ENCODE measurements around the gene TRDN.

- TF ChIP-seq ZNF274 (IDR thresholded peaks at IDR 0.05; ENCODE audit: low read depth, low read length) (no peak), SUZ12 (IDR thresholded peaks at IDR 0.05; ENCODE audit: extremely low read depth, insufficient read depth, insufficient read length) (no peak)
These were observed 292.9 kb downstream of the TRDN start for GRCh38 chr6:123343836-123344235.

Measured in NT2/D1 (cell line).